ENCODE measurements around the gene SAP30BP. TPM values are rescaled to one million over a fixed set of nuclear protein-coding genes. Genes with fewer than 3 reads are reported as not detected.

The SAP30BP gene
- total RNA-seq, 1 donor from 2014 or later = 125 TPM

GRCh38 chr17:75754378-75755204, 87.5 kb downstream of the SAP30BP start:
- H3K4me3 Mint-ChIP-seq (ENCODE audit: unreplicated experiment) = peak overlapping the region; percentile 39
- H3K4me1 Mint-ChIP-seq (ENCODE audit: unreplicated experiment) = peaks cover 9% of the 10 kb centered on the region
- DNase-seq (ENCODE audit: low spot score) = no peak
- no peak for TF ChIP-seq CTCF (IDR thresholded peaks at IDR 0.05; ENCODE audit: unreplicated experiment)
- no peak overlapping the region for H3K27ac Mint-ChIP-seq (ENCODE audit: unreplicated experiment)
- H3K36me3 Mint-ChIP-seq (ENCODE audit: low read depth, unreplicated experiment) = peaks cover 3% of the 10 kb centered on the region
- no peaks in the 10 kb centered on the region for H3K9me3 Mint-ChIP-seq (ENCODE audit: unreplicated experiment)
- H3K27me3 Mint-ChIP-seq (ENCODE audit: unreplicated experiment) = peaks cover 7% of the 10 kb centered on the region

- peaks cover 9% of the 10 kb centered on the region for H3K4me1 Mint-ChIP-seq (ENCODE audit: unreplicated experiment)
- H3K9me3 Mint-ChIP-seq (ENCODE audit: unreplicated experiment) = no peaks in the 10 kb centered on the region
- peaks cover 3% of the 10 kb centered on the region for H3K36me3 Mint-ChIP-seq (ENCODE audit: low read depth, unreplicated experiment)
- no peak overlapping the region for H3K27ac Mint-ChIP-seq (ENCODE audit: unreplicated experiment)
- DNase-seq (ENCODE audit: low spot score) = no peak
- H3K27me3 Mint-ChIP-seq (ENCODE audit: unreplicated experiment) = peaks cover 7% of the 10 kb centered on the region
- no peak for TF ChIP-seq CTCF (IDR thresholded peaks at IDR 0.05; ENCODE audit: unreplicated experiment)
- no peak overlapping the region for H3K4me3 Mint-ChIP-seq (ENCODE audit: unreplicated experiment)
These were observed 88.2 kb downstream of the SAP30BP start for GRCh38 chr17:75755205-75755901.

- Mint-ChIP-seq H3K9me3 (ENCODE audit: unreplicated experiment) (no peaks in the 10 kb centered on the region), H3K36me3 (ENCODE audit: low read depth, unreplicated experiment) (peaks cover 3% of the 10 kb centered on the region), H3K27me3 (ENCODE audit: unreplicated experiment) (peaks cover 7% of the 10 kb centered on the region), H3K4me1 (ENCODE audit: unreplicated experiment) (peaks cover 9% of the 10 kb centered on the region), H3K4me3 (ENCODE audit: unreplicated experiment) (no peak overlapping the region), H3K27ac (ENCODE audit: unreplicated experiment) (no peak overlapping the region)
- TF ChIP-seq CTCF (IDR thresholded peaks at IDR 0.05; ENCODE audit: unreplicated experiment) = no peak
- no peak for DNase-seq (ENCODE audit: low spot score)
These were observed 88.9 kb downstream of the SAP30BP start for GRCh38 chr17:75755990-75756389.

GRCh38 chr17:75756451-75757085, 89.4 kb downstream of the SAP30BP start:
- Mint-ChIP-seq H3K9me3 (ENCODE audit: unreplicated experiment) (no peaks in the 10 kb centered on the region), H3K27me3 (ENCODE audit: unreplicated experiment) (peaks cover 7% of the 10 kb centered on the region), H3K36me3 (ENCODE audit: low read depth, unreplicated experiment) (peaks cover 3% of the 10 kb centered on the region), H3K4me3 (ENCODE audit: unreplicated experiment) (no peak overlapping the region), H3K27ac (ENCODE audit: unreplicated experiment) (no peak overlapping the region), H3K4me1 (ENCODE audit: unreplicated experiment) (peaks cover 9% of the 10 kb centered on the region)
- no peak for TF ChIP-seq CTCF (IDR thresholded peaks at IDR 0.05; ENCODE audit: unreplicated experiment)
- no peak for DNase-seq (ENCODE audit: low spot score)

Data from endothelial cell (in vitro differentiated cells).